GOT3 (cell line): ENCODE results near the gene PTTG1IP.
"Not testable (repeated sequence)": the region's sequence is repeated elsewhere in the genome, so short reads cannot be mapped to it uniquely, and the experiment has no call there.

ENCODE experiments used
- DNase-seq: peaks from one replicate; lab custom pipeline; 2025; ENCODE audit warnings: mixed read lengths; lab: John Stamatoyannopoulos, UW

Gene PTTG1IP

GRCh38 chr21:44842721-44843445 lies 30.6 kb downstream of the PTTG1IP start:
- DNase-seq = no peak

GRCh38 chr21:44842087-44842486 lies 31.4 kb downstream of the PTTG1IP start:
- no peak for DNase-seq

DNA sequence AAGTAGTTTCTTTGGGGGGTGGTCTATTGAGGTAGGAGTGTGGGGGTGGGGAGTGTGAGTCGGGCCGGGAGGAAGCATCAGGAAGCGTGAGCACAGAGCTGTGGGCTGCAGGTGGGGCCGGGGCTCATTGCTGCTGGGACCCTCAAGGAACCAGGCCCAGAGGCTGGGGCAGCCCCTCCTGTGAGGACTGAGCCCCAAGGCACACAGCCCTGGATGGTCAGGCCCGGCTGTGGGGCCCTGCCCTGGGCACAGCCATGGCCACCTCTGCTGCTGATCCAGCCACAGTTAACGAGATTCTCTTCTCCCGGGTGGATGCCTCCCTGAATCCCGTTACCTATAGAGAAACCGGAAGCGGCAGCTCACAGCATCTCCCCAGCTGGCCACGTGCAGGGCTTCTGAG lies 32.7 kb downstream of the PTTG1IP start:
- no peak for DNase-seq

DNA sequence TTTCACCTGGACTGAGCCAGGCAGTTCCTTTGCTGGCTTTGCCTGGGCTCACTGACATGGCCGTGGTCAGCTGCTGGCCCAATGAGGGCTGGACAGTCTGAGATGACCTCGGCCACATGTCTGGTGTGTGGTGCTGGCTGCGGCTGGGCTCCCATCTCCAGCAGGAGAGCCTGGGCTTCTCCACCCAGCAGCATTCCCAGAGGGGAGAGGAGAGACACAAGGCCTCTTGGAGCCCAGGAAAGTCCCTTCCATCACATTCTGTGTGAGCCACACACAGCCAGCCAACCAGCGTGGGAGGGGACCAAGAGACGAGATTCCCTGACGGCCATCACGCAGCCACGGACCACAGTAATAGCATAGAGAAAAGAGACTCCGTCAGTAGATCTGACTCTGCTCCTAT lies 34.5 kb downstream of the PTTG1IP start:
- no peak for DNase-seq

- DNase-seq = no peak
Observed at GRCh38 chr21:44838039-44838895, 35.2 kb downstream of the PTTG1IP start.

GRCh38 chr21:44837537-44837936 lies 36.0 kb downstream of the PTTG1IP start:
- DNase-seq = no peak

DNA sequence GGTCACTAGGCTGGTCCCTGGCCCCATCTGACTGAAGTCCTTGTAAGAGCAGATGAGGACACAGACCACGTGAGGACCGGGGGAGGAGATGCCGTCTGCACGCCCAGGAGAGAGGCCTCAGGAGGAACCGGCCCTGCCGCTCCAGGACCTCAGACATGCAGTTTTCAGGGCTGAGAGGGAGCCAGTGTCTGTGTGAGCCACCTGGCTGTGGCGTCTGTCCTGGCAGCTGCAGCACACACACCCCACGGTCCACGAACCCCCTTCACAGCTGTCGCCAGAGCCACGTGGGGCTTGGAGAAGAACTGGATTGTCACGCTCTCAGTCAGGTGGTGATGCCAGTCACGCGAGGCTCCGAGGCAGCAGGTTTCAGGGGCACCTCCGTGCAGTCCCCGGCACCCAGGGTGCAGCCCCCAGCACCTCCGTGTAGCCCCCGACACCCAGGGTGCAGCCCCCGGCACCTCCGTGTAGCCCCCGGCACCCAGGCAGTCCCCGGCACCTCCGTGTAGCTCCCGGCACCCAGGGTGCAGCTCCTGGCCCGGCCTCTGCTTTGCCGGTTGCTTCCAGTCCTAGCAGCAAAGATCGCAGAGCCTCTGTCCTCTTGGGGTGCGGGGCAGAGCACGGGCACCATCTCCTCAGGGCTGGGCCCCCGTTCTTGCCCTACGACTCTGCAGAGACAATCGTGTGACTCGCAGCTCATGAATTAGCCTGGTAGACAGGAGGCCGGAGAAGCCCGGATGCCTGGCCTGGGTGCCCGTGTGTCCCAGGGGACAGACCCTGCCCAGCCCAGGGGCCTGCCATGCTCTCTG lies 36.6 kb downstream of the PTTG1IP start:
- DNase-seq = no peak

- DNase-seq = no peak
Observed at GRCh38 chr21:44836349-44836665, 37.2 kb downstream of the PTTG1IP start.

DNA sequence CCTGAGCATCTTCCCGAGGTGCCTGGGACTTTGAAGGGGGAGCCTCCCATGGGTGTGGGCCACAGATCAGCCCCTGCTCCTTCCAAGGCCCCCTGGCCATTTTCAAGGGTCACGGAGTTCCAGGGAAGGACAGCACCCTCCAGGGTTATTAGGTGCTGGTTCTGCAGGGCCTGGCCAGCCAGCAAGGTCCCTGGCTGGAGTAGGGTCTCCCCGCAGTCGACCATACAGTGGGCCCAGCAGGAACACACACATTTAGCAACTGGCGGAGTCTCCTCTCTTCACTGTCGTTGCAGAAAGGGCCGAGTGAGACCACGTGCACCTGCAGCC lies 37.9 kb downstream of the PTTG1IP start:
- no peak for DNase-seq

GRCh38 chr21:44834951-44835646 lies 38.4 kb downstream of the PTTG1IP start:
- DNase-seq = no peak

GRCh38 chr21:44834231-44834950 lies 39.1 kb downstream of the PTTG1IP start:
- no peak for DNase-seq

DNA sequence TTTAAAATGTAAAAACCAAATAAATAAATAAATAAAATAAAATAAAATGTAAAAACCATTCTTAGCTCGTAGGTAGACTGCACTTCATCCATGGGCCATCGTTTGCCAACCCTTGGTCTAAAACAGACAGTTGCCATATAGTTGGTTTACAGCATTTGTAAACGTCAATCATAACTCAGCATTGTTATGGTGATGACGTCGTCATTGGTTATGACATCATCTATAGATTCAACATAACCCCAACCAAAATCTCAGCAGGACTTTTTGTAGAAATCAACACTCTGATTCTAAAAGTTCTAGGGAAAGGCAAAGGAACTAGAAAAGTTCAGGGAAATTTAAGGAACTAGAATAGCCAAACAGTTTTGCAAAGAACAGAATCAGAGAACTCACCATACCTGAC lies 39.8 kb downstream of the PTTG1IP start:
- DNase-seq = no peak

DNA sequence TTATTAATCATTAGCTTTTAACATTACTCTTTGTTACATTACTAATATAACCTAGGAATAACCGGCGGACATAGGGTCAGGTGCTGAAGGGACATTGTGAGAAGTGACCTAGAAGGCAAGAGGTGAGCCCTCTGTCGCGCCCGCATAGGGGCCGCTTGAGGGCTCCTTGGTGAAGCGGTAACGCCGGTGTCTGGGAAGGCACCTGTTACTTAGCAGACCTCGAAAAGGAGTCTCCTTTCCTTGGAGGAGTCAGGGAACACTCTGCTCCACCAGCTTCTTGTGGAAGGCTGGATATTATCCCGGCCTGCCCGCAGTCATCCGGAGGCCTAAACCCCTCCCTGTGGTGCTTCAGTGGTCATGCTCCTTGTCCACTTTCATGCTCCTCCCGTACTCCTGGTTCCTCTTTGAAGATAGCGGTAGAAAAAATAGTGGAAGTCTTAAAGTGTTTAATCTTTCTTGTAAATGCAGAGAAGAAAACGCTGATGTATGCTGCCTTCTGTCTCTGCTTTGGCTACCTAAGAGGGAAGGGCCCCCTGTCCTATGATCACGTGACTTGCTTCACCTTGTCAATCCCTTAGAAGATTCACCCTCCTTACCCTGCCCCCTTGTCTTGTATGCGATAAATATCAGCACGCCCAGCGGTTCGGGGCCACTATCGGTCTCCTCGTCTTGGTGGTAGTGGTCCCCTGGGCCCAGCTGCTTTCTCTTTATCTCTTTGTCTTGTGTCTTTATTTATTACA lies 40.8 kb downstream of the PTTG1IP start:
- DNase-seq = not testable (repeated sequence)

GRCh38 chr21:44831227-44831860 lies 42.1 kb downstream of the PTTG1IP start:
- no peak for DNase-seq

GRCh38 chr21:44829507-44830092 lies 43.9 kb downstream of the PTTG1IP start:
- DNase-seq = no peak

- no peak for DNase-seq
Observed at GRCh38 chr21:44828362-44829056, 45.0 kb downstream of the PTTG1IP start.

DNA sequence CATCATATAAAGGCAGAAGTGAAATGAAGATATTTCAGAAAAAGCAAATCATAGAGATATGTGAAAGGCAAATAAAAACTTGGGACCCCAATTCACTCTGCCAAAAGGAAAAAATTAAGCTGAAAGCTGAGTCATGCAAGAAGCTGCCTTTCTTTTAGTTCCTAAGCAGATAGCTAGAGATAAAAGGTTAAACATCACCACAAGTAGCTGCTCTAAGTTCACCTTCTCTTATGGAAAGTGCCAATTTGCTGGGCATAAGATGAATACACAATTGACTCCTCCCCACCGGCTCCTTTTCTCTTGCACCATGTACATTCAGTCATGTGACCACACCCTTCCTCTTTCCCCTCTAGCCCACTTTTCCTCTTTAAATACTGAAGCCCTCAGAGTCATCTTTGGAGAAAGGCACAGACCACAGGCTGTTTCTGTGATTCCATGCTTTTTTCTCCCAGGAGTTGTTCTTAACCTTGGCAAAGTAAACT lies 50.3 kb downstream of the PTTG1IP start:
- DNase-seq = no peak

GRCh38 chr21:44822484-44823178 lies 50.9 kb downstream of the PTTG1IP start:
- no peak for DNase-seq

DNA sequence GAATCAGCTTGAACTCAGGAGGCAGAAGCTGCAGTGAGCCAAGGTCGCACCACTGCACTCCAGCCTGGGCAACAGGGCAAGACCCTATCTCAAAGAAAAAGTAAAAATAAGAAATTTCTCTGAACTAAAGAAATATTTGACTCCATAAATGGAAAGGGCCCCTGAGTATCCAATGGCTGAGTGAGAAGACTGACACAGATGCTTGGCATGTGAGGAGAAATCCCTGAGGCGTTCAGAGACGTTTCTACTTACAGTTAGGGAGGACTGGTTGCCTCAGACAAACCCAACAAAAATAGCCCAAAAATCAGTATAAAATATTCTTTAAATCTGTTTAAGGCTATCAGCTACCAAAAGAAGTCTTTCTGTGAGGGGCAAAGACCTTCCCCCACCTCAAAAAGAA lies 52.6 kb downstream of the PTTG1IP start:
- no peak for DNase-seq
